HEK293 (cell line): ENCODE measurements around the gene C20orf173.
"Not testable (repeated sequence)": the region's sequence is repeated elsewhere in the genome, so short reads cannot be mapped to it uniquely, and the experiment has no call there.

Experiments
- CTCF ChIA-PET: fragments of 350-600 bp; formaldehyde crosslinking; extraction: SDS; loops from one replicate; lab custom pipeline; 2021; ENCODE audit warnings: antibody characterized with exemption; lab: Yijun Ruan, JAX
- POLR2A ChIA-PET: fragments of 300-600 bp; formaldehyde crosslinking; extraction: SDS; loops from one replicate; lab custom pipeline; 2020; ENCODE audit warnings: antibody characterized with exemption, inconsistent platforms; lab: Yijun Ruan, JAX
- H3K27ac ChIP-seq: fragments of 200-500 bp; sonication (Bioruptor generic); 2 replicates; pipeline ENCODE4 v1.5.1; 2014; ENCODE audit warnings: low read depth, low read length, control low read depth, inconsistent platforms; ENCODE audit errors: extremely low read depth
- H3K36me3 ChIP-seq, 2 experiments: fragments of 200-500 bp in 1 of 2; sonication (Bioruptor generic) in 1 of 2; 1 replicate in 1 of 2; 2 replicates in 1 of 2; pipeline ENCODE4 v1.5.1; 2014 to 2017; ENCODE audit warnings: inconsistent platforms in 2 of 2, low read length in 2 of 2; ENCODE audit not compliant: control insufficient read depth in 2 of 2, insufficient read depth in 1 of 2
- H3K4me1 ChIP-seq: fragments of 200-500 bp; sonication (Bioruptor generic); 2 replicates; pipeline ENCODE4 v1.5.1; 2014; ENCODE audit warnings: mild to moderate bottlenecking, low read length, inconsistent platforms; ENCODE audit not compliant: control insufficient read depth, insufficient read depth
- H3K4me3 ChIP-seq: 2 replicates; pipeline ENCODE4 v1.5.1; 2011; ENCODE audit warnings: low read depth, mild to moderate bottlenecking, control low read depth, low read length, moderate library complexity
- H3K9me3 ChIP-seq: fragments of 200-500 bp; sonication (Bioruptor generic); 2 replicates; pipeline ENCODE4 v1.5.1; 2014; ENCODE audit warnings: low read depth, low read length, inconsistent platforms; ENCODE audit not compliant: control insufficient read depth, insufficient read depth
- KLF1 ChIP-seq: fragments of 450-650 bp; formaldehyde crosslinking; IDR thresholded peaks from 2 replicates; pipeline ENCODE4 v1.5.1; 2016; ENCODE audit warnings: missing biosample characterization, missing genetic modification characterization
- YY2 ChIP-seq: fragments of 450-650 bp; formaldehyde crosslinking; IDR thresholded peaks from 2 replicates; pipeline ENCODE4 v1.5.1; 2016; ENCODE audit warnings: missing biosample characterization, missing genetic modification characterization
- ZEB2 ChIP-seq: fragments of 450-650 bp; formaldehyde crosslinking; IDR thresholded peaks from 2 replicates; pipeline ENCODE4 v1.5.1; 2016; ENCODE audit warnings: missing biosample characterization, missing genetic modification characterization
- ZFP41 ChIP-seq: fragments of 450-650 bp; formaldehyde crosslinking; IDR thresholded peaks from 2 replicates; pipeline ENCODE4 v1.5.1; 2016; ENCODE audit warnings: missing biosample characterization, missing genetic modification characterization, borderline replicate concordance
- ZNF19 ChIP-seq: fragments of 450-650 bp; formaldehyde crosslinking; IDR thresholded peaks from 2 replicates; pipeline ENCODE4; 2016; ENCODE audit warnings: missing biosample characterization, missing genetic modification characterization, low read depth
- ZNF211 ChIP-seq: fragments of 450-650 bp; formaldehyde crosslinking; IDR thresholded peaks from 2 replicates; pipeline ENCODE4 v1.5.1; 2016; ENCODE audit warnings: low read depth, missing biosample characterization, missing genetic modification characterization
- ZNF362 ChIP-seq: fragments of 450-650 bp; formaldehyde crosslinking; IDR thresholded peaks from 2 replicates; pipeline ENCODE4 v1.5.1; 2016; ENCODE audit warnings: missing biosample characterization, missing genetic modification characterization
- ZNF449 ChIP-seq: fragments of 450-650 bp; formaldehyde crosslinking; IDR thresholded peaks from 2 replicates; pipeline ENCODE4 v1.5.1; 2017; ENCODE audit warnings: missing biosample characterization, mild to moderate bottlenecking, missing genetic modification characterization, moderate library complexity
- ZNF513 ChIP-seq: fragments of 450-650 bp; IDR thresholded peaks from 2 replicates; pipeline ENCODE4 v1.5.1; 2018; ENCODE audit warnings: missing biosample characterization, missing genetic modification characterization
- ZNF610 ChIP-seq: fragments of 450-650 bp; formaldehyde crosslinking; IDR thresholded peaks from 2 replicates; pipeline ENCODE4 v1.5.1; 2016; ENCODE audit warnings: missing biosample characterization, missing genetic modification characterization, borderline replicate concordance
- ZNF785 ChIP-seq: fragments of 450-650 bp; formaldehyde crosslinking; IDR thresholded peaks from 2 replicates; pipeline ENCODE4 v1.5.1; 2016; ENCODE audit warnings: missing biosample characterization, missing genetic modification characterization
- TF ChIP-seq, protein P1 (sequence below): fragments of 450-650 bp; formaldehyde crosslinking; IDR thresholded peaks from 2 replicates; pipeline ENCODE4 v1.5.1; 2016; ENCODE audit warnings: missing biosample characterization, missing genetic modification characterization, borderline replicate concordance

Gene C20orf173

DNA sequence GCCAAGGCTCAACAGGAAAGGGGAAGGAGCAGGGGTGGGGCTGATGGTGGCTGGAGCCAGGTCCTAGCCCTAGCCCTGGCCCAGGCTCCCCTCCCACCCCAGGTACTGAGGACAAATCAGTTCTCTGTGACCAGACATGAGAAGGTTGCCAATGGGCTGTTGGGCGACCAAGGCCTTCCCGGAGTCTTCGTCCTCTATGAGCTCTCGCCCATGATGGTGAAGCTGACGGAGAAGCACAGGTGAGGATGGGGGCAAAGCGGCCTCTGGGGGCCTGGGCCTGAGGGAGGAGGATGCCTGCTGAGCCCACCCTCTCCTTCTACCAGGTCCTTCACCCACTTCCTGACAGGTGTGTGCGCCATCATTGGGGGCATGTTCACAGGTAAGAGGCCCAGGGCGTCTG lies 27.4 kb upstream of the C20orf173 start (continued):
- TF ChIP-seq, protein P1, sequence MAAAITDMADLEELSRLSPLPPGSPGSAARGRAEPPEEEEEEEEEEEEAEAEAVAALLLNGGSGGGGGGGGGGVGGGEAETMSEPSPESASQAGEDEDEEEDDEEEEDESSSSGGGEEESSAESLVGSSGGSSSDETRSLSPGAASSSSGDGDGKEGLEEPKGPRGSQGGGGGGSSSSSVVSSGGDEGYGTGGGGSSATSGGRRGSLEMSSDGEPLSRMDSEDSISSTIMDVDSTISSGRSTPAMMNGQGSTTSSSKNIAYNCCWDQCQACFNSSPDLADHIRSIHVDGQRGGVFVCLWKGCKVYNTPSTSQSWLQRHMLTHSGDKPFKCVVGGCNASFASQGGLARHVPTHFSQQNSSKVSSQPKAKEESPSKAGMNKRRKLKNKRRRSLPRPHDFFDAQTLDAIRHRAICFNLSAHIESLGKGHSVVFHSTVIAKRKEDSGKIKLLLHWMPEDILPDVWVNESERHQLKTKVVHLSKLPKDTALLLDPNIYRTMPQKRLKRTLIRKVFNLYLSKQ, result no peak

DNA sequence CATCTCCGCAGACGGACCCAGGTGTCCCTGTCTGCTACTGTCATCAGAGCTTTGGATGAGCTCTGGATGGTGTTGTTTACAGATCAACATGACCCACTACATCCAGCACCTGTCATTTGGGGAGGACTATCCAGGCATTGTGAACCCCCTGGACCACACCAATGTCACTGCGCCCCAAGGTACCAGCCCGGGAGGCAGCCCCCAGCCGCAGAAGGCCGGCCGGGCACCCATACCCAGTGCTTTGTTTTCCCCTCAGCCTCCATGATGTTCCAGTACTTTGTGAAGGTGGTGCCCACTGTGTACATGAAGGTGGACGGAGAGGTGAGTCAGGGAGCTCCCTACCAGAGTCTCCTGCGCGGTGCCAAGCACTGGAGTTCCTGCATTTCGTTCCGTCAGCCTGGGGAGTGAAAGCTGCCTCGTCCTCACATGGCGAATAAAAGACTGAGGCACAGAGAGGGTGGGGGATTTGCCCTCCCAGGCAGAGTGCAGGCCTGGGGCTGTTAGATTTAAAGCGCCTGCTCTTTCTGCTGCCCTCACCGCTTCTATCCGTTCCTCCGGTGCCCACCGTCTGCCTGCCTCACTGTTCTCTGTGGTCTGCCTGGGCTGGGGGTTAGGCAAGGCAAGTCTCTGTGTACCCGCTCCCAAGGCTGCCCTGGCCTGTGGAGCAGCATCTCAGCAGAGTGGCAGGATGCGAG lies 26.6 kb upstream of the C20orf173 start:
- ChIA-PET POLR2A (no interaction called here), CTCF (no interaction called here)
- H3K36me3 ChIP-seq, result peaks cover 2 to 76% of the 10 kb centered on the region in 2 experiments; a peak in 2 of 3 replicates
- TF ChIP-seq ZNF513 (tag by site-specific recombination) (no peak), YY2 (no peak), ZNF610 (tag by site-specific recombination) (no peak), ZNF785 (tag by site-specific recombination) (no peak), ZNF211 (tag by site-specific recombination) (no peak), KLF1 (tag by site-specific recombination) (no peak), ZFP41 (no peak), ZNF449 (tag by site-specific recombination) (no peak), ZNF19 (tag by site-specific recombination) (no peak)
- H3K4me3 ChIP-seq, result no peak overlapping the region
- no peak overlapping the region for H3K27ac ChIP-seq
- H3K9me3 ChIP-seq, result no peaks in the 10 kb centered on the region
- no peaks in the 10 kb centered on the region for H3K4me1 ChIP-seq

GRCh38 chr20:35555461-35555860 lies 26.0 kb upstream of the C20orf173 start:
- peaks cover 3 to 82% of the 10 kb centered on the region in 2 experiments; a peak in 2 of 3 replicates for H3K36me3 ChIP-seq
- H3K4me1 ChIP-seq, H3K27ac ChIP-seq, POLR2A ChIA-PET, H3K9me3 ChIP-seq, H3K4me3 ChIP-seq, CTCF ChIA-PET: not testable (repeated sequence)

DNA sequence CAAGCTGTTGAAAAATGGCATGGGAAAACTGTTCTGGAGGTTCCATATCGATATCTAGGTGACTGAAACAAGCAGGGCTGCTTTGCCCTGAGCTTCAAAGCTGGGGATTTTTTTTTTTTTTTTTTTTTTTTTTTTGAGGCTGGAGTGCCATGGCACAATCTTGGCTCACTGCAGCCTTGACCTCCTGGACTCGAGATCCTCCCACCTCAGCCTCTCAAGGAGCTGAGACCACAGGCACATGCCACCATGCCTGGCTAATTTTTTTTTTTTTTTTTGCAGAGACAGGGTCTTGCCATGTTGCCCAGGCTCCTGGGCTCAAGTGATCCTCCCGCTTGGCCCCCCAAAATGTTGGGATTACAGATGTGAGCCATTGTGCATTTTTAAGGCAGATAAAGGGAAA lies 23.5 kb upstream of the C20orf173 start:
- Histone ChIP-seq H3K4me1 (no peaks in the 10 kb centered on the region), H3K27ac (no peak overlapping the region), H3K9me3 (no peaks in the 10 kb centered on the region), H3K36me3 (peaks cover 7 to 96% of the 10 kb centered on the region in 2 experiments; a peak in 2 of 3 replicates), H3K4me3 (no peak overlapping the region)
- CTCF ChIA-PET, result interaction anchor here (0.6 kb wide), 1 partner anchor 28 kb away, joined by 5 read pairs; no protein-coding TSS in a partner anchor
- POLR2A ChIA-PET, result interaction anchor here (0.6 to 1.3 kb wide), 2 partner anchors 11 to 12 kb away, joined by 3 to 4 read pairs; partner anchors contain the start of gene ERGIC3
- TF ChIP-seq ZNF362 (tag by site-specific recombination) (peak; percentile 91), ZEB2 (no peak)
